Measurements from ENCODE around the gene ARHGAP45. TPM values are rescaled to one million over a fixed set of nuclear protein-coding genes. Genes with fewer than 3 reads are reported as not detected.

The ARHGAP45 gene
- total RNA-seq, 1 experiment from 2014 or later, result 45.3 TPM

DNA sequence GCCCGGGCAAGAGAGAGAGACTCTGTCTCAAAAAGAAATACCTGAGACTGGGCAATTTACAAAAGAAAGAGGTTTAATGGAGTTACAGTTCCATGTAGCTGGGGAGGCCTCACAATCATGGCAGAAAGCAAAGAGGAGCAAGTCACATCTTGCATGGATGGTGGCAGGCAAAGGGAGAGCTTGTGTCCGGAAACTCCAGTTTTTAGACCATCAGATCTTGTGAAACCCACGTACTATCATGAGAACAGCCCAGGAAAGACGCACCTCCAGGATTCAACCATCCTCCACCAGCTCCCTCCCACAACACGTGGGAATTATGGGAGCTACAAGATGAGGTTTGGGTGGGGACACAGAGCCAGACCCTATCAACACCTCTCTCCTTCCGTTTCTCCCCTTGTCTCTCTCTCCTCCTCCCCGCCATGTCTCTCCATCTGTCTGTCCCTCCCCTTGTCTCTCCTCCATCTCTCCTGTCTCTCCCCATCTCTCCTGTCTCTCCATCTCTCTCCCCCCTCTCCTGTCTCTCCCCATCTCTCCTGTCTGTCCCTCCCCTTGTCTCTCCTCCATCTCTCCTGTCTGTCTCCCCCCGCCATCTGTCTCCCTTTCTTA lies 18.2 kb downstream of the ARHGAP45 start:
- intact Hi-C loops (cut with micrococcal nuclease), result no loop called here
- Histone ChIP-seq H3K4me1 (ENCODE audit: insufficient read depth, low read length) (no peaks in the 10 kb centered on the region), H3K9ac (ENCODE audit: low read length) (no peak overlapping the region), H3K36me3 (ENCODE audit: low read depth, low read length) (no peaks in the 10 kb centered on the region), H3K4me3 (ENCODE audit: low read length) (no peak overlapping the region), H3F3A (ENCODE audit: low read length, unreplicated experiment) (no peaks in the 10 kb centered on the region), H3K9me3 (ENCODE audit: low read length) (no peaks in the 10 kb centered on the region), H3K27me3 (ENCODE audit: low read length) (no peaks in the 10 kb centered on the region), H3K79me2 (ENCODE audit: low read length) (no peaks in the 10 kb centered on the region), H3K27ac (ENCODE audit: low read length) (no peak overlapping the region), H4K20me1 (ENCODE audit: low read length) (no peaks in the 10 kb centered on the region), H3K9me2 (replicated peaks; ENCODE audit: low read length) (no peaks in the 10 kb centered on the region), H2AFZ (ENCODE audit: low read length) (no peak overlapping the region), H3K4me2 (ENCODE audit: low read length) (no peak overlapping the region)
- TF ChIP-seq EZH2 (IDR thresholded peaks at IDR 0.05; ENCODE audit: low read length, unreplicated experiment), result no peak
- TF ChIP-seq EZH2phosphoT487 (IDR thresholded peaks at IDR 0.05; ENCODE audit: borderline replicate concordance, low read length), result no peak
- TF ChIP-seq, protein P1, sequence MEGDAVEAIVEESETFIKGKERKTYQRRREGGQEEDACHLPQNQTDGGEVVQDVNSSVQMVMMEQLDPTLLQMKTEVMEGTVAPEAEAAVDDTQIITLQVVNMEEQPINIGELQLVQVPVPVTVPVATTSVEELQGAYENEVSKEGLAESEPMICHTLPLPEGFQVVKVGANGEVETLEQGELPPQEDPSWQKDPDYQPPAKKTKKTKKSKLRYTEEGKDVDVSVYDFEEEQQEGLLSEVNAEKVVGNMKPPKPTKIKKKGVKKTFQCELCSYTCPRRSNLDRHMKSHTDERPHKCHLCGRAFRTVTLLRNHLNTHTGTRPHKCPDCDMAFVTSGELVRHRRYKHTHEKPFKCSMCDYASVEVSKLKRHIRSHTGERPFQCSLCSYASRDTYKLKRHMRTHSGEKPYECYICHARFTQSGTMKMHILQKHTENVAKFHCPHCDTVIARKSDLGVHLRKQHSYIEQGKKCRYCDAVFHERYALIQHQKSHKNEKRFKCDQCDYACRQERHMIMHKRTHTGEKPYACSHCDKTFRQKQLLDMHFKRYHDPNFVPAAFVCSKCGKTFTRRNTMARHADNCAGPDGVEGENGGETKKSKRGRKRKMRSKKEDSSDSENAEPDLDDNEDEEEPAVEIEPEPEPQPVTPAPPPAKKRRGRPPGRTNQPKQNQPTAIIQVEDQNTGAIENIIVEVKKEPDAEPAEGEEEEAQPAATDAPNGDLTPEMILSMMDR (conservative IDR thresholded peaks at IDR 0.05; ENCODE audit: low read depth, low read length), result no peak
- POLR2A ChIA-PET (ENCODE audit: unreplicated experiment), result no interaction called here
- CTCF ChIA-PET, result no interaction called here
- ATAC-seq (no peak), DNase-seq (no peak)
- no TSS peak for BruUV-seq (replicated peaks)

GRCh38 chr19:1085676-1086442 lies 18.9 kb downstream of the ARHGAP45 start:
- no peaks in the 10 kb centered on the region for H3K4me1 ChIP-seq (ENCODE audit: insufficient read depth, low read length)
- no peak overlapping the region for H3K4me2 ChIP-seq (ENCODE audit: low read length)
- no peaks in the 10 kb centered on the region for H4K20me1 ChIP-seq (ENCODE audit: low read length)
- no peaks in the 10 kb centered on the region for H3K9me3 ChIP-seq (ENCODE audit: low read length)
- no peak overlapping the region for H3K9ac ChIP-seq (ENCODE audit: low read length)
- BruUV-seq (replicated peaks), result no TSS peak
- H2AFZ ChIP-seq (ENCODE audit: low read length), result no peak overlapping the region
- no peaks in the 10 kb centered on the region for H3K79me2 ChIP-seq (ENCODE audit: low read length)
- H3F3A ChIP-seq (ENCODE audit: low read length, unreplicated experiment), result no peaks in the 10 kb centered on the region
- DNase-seq, result no peak
- H3K4me3 ChIP-seq (ENCODE audit: low read length), result no peak overlapping the region
- ATAC-seq, result no peak
- H3K27me3 ChIP-seq (ENCODE audit: low read length), result no peaks in the 10 kb centered on the region
- POLR2A ChIA-PET (ENCODE audit: unreplicated experiment), result no interaction called here
- no peaks in the 10 kb centered on the region for H3K9me2 ChIP-seq (replicated peaks; ENCODE audit: low read length)
- H3K27ac ChIP-seq (ENCODE audit: low read length), result no peak overlapping the region
- intact Hi-C loops (cut with micrococcal nuclease), result no loop called here
- CTCF ChIA-PET, result no interaction called here
- no peak for TF ChIP-seq EZH2 (IDR thresholded peaks at IDR 0.05; ENCODE audit: low read length, unreplicated experiment)
- TF ChIP-seq EZH2phosphoT487 (IDR thresholded peaks at IDR 0.05; ENCODE audit: borderline replicate concordance, low read length), result no peak
- TF ChIP-seq, protein P1 (conservative IDR thresholded peaks at IDR 0.05; ENCODE audit: low read depth, low read length), result no peak
- H3K36me3 ChIP-seq (ENCODE audit: low read depth, low read length), result no peaks in the 10 kb centered on the region

DNA sequence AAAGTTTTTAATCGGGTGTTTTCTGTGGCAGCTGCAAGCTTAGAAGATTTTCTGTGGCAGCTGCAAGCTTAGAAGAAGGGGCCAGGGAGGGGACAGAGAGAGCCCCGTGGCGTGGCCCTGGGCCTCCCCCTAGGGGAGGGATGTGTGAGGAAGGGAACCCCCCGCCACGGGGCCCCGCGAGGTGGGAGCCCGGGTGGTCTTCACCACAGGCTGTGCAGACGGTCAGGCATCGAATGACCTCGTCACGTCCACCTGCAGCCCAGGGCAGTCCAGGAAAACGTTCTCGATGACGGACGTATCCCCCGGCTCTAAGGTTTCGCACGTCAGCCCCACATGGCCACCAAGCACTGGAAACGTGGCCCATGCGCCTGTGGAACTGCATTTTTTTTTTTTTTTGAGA lies 19.6 kb downstream of the ARHGAP45 start:
- no peak overlapping the region for H3K4me3 ChIP-seq (ENCODE audit: low read length)
- H3K36me3 ChIP-seq (ENCODE audit: low read depth, low read length), result no peaks in the 10 kb centered on the region
- BruUV-seq (replicated peaks), result no TSS peak
- ChIA-PET CTCF (no interaction called here), POLR2A (ENCODE audit: unreplicated experiment) (no interaction called here)
- DNase-seq (no peak), ATAC-seq (no peak)
- H3K27me3 ChIP-seq (ENCODE audit: low read length), result no peaks in the 10 kb centered on the region
- no peaks in the 10 kb centered on the region for H4K20me1 ChIP-seq (ENCODE audit: low read length)
- H3K9ac ChIP-seq (ENCODE audit: low read length), result no peak overlapping the region
- no peak overlapping the region for H3K27ac ChIP-seq (ENCODE audit: low read length)
- TF ChIP-seq EZH2 (IDR thresholded peaks at IDR 0.05; ENCODE audit: low read length, unreplicated experiment) (no peak), EZH2phosphoT487 (IDR thresholded peaks at IDR 0.05; ENCODE audit: borderline replicate concordance, low read length) (no peak)
- TF ChIP-seq, protein P1 (conservative IDR thresholded peaks at IDR 0.05; ENCODE audit: low read depth, low read length), result no peak
- no peak overlapping the region for H2AFZ ChIP-seq (ENCODE audit: low read length)
- H3K79me2 ChIP-seq (ENCODE audit: low read length), result no peaks in the 10 kb centered on the region
- no peak overlapping the region for H3K4me2 ChIP-seq (ENCODE audit: low read length)
- no peaks in the 10 kb centered on the region for H3K4me1 ChIP-seq (ENCODE audit: insufficient read depth, low read length)
- no peaks in the 10 kb centered on the region for H3K9me2 ChIP-seq (replicated peaks; ENCODE audit: low read length)
- H3F3A ChIP-seq (ENCODE audit: low read length, unreplicated experiment), result no peaks in the 10 kb centered on the region
- no peaks in the 10 kb centered on the region for H3K9me3 ChIP-seq (ENCODE audit: low read length)
- intact Hi-C loops (cut with micrococcal nuclease), result no loop called here
